Measurements from ENCODE around the gene FLNC.

- TF ChIP-seq CTCF (IDR thresholded peaks at IDR 0.05) (no peak), ZFX (IDR thresholded peaks at IDR 0.05; ENCODE audit: borderline replicate concordance) (no peak)
Observed at GRCh38 chr7:128875523-128875948, 45.3 kb downstream of the FLNC start.

Data from 22Rv1 (cell line).